ENCODE data around the gene TRERF1.

Gene TRERF1

DNA sequence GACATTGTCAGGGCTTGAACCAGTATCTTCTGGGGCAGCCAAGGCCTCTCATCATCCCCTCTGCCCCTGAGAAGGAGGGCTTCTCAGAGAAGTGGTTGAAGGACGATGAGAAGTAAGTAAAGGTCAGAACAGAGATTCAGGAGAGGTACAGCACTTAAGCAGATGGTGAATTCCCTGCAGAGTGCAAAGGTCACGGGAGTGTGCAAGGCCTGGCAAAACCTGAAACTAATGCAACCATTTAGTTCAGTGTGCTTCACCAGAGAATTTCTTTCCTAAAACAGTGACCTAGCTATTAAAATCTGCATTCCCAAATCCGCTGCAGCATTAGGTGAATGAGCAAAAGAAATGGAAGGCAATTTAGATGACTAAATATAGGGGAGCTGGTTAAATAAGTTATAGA is 58.4 kb downstream of the TRERF1 start:
- no peak for DNase-seq

DNA sequence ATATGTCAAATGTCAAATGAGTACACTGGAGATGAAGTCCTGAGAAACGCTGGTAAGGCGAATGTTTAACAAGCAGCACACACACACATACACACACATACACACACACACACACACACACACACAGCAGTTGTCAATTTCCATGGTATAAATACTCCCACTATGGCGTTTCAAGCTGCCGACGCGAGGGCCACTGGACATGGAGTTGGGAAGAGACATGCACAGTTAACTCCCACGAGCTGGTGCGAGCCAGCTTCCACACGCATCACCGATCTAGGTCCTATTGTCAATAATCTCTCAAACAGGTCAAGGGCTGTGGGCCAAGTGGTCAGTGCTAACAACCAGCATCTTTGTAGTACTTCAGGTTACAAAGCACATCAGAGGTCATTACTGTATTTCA is 58.9 kb downstream of the TRERF1 start:
- DNase-seq = no peak

DNA sequence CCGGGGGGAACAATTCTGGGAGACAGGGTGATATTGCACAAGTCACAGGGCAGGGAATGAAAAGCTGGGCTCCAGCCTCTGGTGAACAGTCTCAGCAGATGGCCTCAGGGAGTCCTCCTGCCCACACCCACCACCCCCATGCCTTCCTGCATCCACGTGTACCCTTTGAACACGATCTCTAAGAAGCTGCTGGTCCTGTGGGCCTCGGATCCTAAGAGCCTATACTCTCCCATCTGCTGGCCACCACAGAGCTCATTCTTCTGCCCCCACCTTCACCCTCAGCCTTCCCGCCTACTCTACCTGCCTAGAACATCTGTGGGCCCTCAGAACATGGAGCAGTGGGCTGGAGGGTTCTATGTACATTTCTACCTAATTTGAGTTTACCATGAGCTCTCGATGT is 60.3 kb downstream of the TRERF1 start:
- DNase-seq = no peak

DNA sequence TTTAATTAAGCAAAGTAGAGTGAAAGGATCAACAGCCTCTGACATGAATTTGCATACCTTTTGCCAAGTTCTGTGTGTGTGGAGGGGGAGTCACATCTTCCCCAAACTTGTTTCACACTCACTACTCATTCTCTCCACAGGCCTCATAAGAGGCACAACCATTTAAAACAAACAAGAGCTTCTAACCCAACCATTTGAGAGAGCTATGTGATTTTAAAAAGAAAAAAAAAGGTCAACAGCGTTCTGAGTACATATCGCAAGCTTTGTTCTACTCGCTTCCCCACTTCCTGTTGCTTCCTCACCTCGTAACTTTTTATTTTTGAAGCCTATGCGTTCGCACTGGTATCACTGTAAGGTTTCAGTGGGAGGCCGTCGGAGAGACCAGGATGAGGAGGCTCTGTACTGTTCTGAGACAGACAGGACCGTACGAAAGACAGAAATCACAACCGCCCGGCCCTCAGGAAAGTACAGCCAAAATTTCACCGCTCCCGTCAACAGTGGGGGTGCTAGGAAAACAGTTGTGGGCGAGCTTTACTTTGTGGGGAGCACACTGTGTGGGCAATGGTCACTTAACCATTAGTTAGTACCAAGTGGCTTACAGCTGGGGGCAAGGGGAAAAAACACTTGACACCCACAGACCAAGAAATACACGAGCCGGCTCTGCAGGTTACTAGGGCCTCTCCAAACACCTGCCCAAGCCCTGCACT is 61.3 kb downstream of the TRERF1 start:
- DNase-seq = no peak

DNA sequence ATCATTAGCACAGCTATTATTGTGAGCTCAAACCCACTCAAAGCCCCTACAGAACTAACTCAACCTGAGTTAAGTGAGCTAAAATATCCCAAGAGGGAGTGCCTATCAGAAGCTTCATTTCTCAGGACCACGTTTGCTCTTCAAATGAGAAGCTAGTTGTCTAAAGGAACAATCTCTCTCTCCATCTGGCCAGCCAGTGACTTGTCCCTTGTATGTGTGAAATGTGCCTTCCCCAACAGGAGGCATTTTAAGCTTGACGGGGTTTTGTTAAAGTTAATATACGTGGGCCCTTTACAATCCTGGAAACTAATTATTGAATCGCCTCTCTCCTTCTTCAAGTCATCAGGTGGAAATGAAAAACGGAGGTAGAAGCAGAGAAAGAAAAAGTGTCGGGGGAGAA is 62.0 kb downstream of the TRERF1 start:
- no peak for DNase-seq

DNA sequence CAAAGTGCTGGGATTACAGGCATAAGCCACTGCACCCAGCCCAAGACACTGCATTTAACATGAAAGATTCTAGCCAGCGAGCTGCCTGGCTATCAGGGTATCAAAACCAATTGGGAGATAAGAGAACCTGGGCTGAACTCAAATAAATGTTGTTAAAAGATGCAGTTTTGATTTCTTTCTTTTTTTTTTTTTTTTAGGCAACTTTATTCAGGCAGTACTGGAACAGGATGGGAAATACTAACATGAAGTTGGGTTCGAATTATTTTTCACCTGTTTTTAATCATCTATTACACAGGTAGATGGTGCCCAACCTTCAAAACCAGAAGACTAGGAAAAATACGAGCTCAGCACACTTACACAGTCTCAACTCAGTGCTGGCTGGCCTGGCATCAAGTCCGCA is 63.7 kb downstream of the TRERF1 start:
- DNase-seq = no peak

DNA sequence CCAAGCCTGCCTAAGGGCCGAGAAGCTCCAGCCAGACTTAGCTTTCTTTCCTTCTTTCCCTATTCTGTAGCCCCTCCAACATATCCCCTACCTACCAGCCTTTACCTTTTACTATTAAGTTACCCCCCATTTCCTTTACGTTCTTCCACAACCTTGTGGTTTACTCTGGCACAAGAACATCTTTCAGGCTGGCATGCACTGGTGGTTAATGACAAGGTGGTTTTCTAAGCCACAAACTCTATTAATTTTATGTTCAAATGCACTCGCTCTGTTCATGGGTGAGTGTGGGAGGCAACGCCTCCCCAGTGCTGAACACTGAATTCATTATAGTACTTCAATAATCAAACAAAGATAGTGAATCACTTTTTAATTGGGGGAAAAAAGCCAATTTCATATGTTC is 64.4 kb downstream of the TRERF1 start:
- no peak for DNase-seq

DNA sequence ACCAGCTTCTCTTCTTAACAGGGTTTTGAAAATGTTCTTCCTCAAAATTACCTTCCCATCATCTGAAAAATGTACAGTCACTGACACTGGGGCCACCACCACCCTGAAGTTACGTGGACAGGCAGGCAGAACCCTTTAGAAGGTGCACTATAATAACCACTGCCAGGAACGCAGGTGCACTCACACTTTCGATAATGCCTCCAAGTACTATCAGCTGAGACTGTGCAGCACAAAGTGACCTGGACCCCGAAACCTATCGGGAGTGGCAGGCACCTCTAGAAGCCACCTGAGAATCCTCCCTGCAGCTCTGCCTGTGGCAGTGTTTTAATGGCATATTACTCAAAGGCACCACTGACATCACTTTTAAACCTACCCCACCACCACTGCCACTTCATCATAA is 66.4 kb downstream of the TRERF1 start:
- DNase-seq = no peak

DNA sequence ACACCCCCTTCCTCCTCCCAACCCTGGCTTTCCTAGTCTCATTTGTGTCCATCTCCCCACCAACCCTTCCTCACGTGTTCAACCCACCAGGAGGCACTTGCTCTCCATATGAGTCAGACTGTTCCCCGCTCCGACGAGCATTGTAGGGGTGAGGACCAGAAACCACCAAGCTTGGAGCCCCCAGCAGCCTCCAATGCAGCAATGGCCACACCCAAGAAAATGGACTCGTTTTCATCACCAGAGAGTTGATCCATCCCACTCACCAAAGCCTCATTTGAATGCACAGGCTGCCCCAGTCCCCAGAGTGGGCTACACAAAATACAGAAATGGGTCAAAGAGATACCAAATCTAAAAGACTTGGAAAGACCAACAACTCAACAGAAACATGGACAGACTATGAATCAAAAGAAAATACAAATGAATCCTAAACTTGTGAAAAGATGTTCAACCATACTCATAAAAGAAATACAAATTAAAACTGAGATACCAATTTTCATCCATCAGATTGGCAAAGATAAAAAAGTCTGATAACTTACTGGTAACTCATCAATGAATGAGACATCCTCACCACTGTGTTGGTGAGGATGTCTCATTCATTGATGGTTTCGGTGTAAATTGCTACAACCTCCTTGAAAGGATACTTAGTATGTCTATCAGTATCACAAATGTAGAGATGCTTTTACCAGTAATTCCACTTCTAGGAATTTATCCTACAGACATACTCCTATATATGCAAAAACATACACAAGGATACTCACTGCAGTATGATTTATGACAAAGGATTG is 68.1 kb downstream of the TRERF1 start:
- no peak for DNase-seq

DNA sequence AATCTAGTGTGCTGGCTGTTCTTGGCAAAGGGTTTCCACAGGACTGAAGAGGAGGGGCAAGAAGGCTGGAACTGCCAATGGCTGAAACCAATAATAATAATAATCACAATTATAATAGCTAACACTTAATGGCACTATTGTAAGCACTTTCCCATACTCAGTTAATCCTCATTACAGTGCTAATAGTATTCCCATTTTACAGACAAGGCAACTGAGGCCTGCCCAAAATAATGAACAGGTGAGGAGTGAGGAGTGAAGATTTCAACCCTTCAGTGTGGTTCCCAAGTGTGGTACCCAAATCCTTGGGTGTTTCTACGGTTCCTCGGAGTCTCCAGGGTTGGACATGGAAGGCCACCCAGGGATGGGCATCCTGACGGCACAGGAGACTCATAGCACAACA is 69.9 kb downstream of the TRERF1 start:
- no peak for DNase-seq

DNA sequence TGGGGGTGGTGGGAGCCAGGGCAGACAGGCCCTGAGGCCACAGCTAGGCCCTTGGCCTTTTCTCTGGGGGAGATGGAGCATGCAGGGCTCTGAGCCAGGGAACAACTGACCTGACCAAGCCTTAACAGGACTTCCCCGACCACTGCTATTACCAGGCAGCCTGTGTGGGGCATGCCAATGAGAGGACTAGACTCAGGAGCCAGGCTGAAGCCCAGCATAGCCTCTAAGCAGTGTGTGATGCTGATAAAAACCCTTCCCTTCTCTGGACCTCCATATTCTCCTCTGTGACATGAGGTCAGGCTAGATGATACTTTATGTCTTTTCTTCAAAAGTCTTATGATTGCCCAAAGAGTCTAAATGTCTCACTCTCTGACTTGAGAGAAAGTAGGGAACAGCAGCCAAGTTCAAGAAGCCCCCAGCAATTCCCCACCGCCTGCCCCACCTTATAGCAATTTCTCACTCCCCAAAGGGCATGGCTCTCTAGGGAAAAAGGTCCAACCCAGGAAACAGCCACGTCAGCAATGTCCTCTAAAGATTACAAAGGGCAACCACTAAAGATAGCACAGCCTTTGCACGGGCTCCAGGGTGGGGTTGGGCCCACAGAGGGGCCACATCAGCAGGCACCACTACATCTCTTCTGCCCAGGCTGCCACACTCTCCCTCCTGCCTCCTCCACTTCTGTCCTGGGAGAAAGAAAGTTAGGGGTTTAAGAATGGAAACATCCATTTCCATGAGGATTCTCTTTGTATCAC is 71.3 kb downstream of the TRERF1 start:
- DNase-seq = no peak

DNA sequence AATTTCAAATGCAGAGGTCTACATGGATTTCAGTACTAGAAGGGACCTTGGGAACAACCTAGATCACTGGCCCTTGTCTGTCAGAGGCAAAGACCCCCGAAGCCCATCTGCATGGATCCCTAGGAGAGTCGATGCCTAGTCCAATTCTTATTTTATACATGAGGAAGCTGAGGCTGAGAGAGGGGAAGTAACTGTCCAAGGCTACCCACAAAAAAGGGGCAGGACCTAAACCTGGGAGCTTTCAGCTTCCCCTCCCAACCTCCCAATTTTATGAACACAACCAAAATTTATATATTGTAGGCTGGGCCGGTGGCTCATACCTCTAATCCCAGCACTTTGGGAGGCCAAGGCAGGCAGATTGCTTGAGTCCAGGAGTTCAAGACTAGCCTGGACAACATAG is 73.2 kb downstream of the TRERF1 start:
- no peak for DNase-seq

DNA sequence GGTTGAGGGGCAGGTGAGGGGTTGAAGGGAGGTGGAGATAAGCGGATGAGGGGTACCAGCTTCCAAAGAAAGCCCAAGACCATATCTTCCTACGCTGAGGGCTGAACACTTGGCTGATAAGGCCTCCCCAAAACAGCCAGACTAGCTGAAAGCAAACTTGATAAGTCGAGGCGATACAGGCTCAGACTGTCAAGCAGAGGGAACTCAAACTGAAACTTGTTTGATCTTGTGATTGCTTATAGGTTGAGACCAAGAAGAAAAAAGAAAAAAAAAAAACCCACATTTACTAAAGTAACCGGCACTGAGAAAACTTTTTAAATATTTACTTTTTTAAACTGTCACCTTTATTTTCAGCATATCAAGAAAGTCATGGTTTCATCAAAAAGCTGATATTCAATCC is 73.6 kb downstream of the TRERF1 start:
- no peak for DNase-seq

DNA sequence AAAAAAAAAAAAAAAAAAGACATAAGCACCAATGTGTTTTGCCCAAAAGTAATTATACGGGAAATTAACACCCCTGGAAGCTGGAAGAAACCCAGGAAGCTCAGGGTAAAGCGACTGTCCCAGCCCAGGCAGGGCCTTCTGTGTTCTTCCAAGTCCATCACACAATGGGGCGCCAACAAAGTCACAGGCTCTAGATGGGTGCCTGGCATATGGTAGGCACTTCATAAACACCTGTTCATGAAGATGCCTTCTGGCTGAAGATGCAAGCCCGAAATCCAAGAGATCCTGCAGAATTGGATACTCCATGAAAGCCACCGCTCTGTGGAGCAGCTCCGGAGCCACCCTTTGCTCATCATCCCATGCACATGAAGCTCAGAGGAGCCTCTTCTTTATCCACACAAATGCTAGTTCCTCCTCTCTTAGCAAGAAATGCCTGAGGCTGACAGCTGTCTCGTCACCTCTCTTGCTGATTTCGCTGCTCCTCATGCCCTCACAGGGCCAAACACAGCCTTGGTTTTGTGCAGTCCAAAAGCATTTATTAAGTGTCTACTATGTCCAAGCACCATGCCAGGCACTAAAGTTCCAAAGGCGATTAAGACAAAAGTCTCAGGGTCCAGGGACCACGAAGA is 76.6 kb downstream of the TRERF1 start:
- no peak for DNase-seq

DNA sequence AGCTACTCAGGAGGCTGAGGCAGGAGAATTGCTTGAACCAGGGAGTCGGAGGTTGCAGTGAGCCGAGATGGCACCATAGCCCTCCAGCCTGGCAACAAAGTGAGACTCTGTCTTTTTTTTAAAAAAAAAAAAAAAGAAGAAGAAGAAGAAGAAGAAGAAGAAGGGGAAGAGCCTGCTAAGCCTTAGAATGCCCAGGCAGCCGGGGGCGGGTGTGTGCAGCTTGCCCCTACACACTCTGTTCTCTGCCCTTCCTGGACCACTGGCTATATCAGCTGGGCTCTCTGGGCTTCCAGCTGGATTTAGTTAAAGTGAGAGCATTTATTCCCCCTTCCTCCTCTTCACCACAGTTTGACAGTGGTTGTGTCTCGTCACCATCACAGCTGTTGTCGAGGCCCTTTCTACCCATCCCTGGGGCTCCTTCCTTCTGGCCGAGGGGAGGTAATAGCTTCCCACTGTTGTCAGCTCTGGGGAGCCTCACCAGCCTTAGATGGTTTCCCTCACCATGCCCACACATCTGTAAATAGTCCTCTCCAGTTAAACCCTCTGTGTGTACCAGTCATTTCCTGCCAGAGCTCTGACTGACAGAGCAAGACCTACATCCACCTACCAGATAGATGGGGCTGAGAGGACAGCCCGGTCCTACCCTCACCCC is 77.6 kb downstream of the TRERF1 start:
- no peak for DNase-seq

DNA sequence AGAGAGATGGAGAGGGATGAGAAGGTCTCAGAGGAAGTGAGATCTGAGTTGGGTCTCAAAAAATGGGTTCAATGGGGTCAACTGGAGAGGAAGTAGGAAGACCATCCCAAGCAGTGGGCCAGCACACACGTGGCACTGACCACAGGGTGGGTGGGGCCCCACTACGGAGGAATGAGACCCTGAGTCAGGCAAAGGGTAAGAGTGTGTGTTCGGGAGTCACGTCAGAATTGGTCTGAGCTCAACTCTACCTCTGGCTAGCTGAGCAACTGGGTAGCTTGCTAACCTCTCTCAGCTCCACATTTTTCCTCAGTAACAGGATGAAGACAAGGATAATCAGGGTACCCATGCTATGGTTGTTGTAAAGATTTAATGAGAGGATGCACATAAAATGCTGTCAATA is 79.0 kb downstream of the TRERF1 start:
- DNase-seq = no peak

DNA sequence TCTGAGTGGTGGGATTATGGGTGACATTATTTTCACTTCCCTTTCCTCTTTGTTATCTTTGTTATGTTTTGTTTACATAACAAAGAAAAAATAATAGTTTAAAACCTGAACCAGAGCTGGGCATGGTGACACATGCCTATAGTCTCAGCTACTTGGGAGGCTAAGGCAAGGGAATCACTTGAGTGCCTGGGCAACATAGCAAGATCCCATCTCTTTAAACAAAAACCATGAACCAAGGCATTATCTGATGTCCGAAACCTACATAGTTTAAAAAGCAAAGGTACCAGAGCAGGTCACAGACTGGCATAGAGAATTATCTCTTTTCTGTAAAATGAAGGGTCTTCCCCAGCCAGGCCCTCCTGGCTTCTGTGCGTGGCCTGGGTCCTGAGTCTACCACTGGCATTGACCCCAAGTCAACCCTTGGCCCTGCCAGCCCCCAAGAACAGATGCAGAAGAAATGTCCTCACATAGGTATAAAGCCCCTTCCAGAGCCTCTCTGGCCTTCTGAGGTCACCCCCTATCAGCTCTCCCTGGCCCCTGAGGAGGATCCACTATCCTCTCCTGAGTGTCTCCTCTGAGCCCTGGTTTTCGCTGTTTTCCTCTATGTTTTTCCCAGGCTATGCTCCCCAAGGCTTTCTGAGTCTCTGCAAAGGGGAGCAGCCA is 81.3 kb downstream of the TRERF1 start:
- no peak for DNase-seq

DNA sequence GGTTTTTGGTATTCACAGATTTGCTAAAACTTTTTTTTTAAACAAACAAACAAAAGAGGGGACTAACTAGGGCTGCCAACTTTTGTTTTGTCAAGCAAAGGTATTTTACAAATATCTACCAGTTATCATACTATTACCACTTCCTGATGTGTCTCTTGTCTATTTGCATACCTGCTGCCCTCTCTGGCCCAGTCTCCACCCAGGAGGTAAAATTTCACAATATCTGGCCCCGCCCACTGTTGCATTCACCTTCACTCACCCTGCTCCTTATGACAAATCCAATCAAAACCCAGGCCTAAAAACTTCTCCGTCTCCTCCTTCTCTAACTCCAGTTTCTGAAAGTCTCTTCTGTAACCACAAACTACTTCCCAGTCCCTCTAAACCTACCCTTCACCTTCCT is 82.2 kb downstream of the TRERF1 start:
- DNase-seq = no peak

DNA sequence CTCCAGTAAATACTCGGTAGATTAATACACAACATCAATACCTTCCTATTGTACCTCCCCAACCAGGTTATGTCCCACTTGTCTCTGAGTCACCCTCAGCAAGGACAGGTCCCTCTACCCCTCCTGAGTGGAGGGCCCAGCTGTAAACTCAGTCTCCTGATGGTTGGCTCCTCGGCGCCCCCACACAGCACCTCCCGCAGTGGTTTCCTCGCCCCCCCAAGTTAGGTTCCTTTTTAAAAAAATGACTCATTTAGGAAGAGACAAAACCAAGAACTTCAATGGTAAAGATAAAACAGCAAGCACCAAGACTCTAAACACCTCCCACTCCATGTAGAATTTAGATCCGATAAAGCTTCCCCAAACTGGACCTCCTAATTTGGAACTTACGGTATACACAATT is 83.5 kb downstream of the TRERF1 start:
- DNase-seq = no peak

DNA sequence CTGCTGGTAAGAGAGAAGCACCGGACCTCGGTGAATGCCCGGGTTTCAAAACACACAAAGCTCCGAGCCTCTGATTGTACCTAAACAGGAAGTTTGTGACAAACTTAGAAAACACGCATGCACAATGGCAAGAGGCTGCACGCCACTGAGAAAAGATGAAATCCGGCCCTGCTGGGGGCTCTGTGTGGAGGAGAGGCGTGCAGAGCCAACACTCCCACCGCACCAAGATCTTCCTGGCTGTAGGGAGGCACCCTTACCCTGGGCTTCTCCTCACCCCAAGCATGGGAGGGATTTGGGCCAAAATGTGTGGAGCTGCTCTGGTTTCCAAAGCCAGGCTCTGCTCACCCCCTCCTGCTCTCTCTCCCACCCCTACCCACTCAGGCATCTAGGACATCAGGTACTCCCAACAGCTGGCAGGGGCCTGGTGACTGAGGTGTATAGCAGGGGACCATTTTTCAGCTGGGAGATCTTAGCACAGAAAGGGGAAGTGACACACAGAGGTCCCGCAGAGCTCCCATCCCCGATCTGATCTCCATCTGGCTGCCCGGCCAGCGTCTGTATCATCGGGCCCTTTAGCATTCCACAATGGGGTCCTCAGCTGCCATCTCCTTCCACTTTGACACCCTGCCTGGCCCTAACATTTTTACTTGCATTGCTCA is 84.2 kb downstream of the TRERF1 start:
- no peak for DNase-seq

DNA sequence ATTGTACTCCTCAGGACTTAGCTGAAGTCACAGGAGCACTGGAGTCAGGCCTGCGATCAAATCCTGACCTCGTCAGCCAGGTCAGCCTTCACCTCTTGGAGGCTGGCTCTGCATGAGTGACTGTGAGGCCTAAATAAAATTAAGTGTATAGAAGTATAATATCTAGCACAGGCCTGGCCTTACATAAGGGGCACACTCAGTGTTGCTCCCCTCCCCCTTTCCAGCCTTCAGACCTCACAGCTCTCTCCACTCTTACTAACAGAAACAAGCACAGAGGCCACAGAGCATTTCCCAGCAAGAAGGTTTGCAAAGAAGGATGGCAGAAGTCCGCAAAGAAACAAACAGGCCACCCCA is 84.8 kb downstream of the TRERF1 start:
- DNase-seq = no peak

Data from NCI-H1048 (cell line).